GM12875 (cell line): ENCODE data around the gene RBM17.

ENCODE experiments used
- H3K4me3 ChIP-seq: one replicate; pipeline ENCODE4 v1.5.1; 2011; ENCODE audit warnings: low read depth, low read length, control low read depth
- TF ChIP-seq, protein P1 (sequence below): IDR thresholded peaks from 2 replicates; pipeline ENCODE4 v1.5.1; 2011; ENCODE audit warnings: low read depth, mild to moderate bottlenecking, control low read depth, inconsistent platforms, low read length, moderate library complexity, borderline replicate concordance; ENCODE audit not compliant: insufficient read depth

RBM17 gene

GRCh38 chr10:6115411-6115810 lies 26.6 kb downstream of the RBM17 start:
- H3K4me3 ChIP-seq, result no peak overlapping the region
- TF ChIP-seq, protein P1, sequence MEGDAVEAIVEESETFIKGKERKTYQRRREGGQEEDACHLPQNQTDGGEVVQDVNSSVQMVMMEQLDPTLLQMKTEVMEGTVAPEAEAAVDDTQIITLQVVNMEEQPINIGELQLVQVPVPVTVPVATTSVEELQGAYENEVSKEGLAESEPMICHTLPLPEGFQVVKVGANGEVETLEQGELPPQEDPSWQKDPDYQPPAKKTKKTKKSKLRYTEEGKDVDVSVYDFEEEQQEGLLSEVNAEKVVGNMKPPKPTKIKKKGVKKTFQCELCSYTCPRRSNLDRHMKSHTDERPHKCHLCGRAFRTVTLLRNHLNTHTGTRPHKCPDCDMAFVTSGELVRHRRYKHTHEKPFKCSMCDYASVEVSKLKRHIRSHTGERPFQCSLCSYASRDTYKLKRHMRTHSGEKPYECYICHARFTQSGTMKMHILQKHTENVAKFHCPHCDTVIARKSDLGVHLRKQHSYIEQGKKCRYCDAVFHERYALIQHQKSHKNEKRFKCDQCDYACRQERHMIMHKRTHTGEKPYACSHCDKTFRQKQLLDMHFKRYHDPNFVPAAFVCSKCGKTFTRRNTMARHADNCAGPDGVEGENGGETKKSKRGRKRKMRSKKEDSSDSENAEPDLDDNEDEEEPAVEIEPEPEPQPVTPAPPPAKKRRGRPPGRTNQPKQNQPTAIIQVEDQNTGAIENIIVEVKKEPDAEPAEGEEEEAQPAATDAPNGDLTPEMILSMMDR, result no peak

DNA sequence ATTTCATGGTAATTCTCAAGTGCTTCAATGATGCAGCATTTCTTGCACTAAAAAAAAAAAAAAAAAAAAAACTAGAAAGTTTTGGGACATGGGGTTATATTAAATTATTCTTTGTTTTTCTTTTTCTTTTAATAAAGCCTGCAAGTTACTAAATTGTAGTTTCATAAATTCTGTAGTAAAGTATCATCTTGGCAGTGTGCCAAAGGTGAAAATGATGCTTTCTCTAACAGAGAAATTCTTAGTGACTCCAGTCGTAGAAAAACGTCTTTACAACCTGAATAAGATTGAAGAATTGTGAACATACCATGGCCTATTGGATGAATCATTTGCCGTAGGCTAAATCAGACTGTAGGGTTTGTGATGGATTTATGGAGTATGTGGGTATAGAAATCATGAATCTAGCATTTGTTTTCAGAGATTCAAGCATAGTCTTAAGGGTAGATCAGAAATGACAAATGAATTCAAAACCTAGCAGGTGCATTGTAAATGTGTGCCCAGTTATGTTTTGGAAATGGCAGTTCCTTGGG lies 27.1 kb downstream of the RBM17 start:
- TF ChIP-seq, protein P1, result no peak
- no peak overlapping the region for H3K4me3 ChIP-seq

- no peak overlapping the region for H3K4me3 ChIP-seq
- TF ChIP-seq, protein P1, result no peak
These were observed 28.0 kb downstream of the RBM17 start for GRCh38 chr10:6116806-6117205.

DNA sequence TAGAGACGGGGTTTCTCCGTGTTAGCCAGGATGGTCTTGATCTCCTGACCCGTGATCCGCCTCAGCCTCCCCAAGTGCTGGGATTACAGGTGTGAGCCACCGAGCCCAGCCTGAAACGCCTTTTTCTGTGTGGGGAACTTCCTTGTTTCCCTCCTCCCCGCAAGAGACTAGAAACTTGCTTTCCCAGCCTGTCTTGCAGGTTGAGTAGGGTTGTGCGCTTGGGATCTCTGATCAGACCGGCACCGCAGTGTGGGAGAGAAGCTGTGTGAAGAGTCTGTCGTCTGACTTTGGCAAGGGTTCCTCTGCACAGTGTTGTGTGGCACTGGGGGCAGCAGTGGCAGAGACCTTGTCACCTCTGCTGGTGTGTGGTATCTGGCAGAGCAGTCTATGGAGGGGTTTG lies 28.9 kb downstream of the RBM17 start:
- TF ChIP-seq, protein P1, result no peak
- H3K4me3 ChIP-seq, result no peak overlapping the region

- H3K4me3 ChIP-seq, result no peak overlapping the region
- TF ChIP-seq, protein P1, result no peak
These were observed 30.6 kb downstream of the RBM17 start for GRCh38 chr10:6119423-6119822.

DNA sequence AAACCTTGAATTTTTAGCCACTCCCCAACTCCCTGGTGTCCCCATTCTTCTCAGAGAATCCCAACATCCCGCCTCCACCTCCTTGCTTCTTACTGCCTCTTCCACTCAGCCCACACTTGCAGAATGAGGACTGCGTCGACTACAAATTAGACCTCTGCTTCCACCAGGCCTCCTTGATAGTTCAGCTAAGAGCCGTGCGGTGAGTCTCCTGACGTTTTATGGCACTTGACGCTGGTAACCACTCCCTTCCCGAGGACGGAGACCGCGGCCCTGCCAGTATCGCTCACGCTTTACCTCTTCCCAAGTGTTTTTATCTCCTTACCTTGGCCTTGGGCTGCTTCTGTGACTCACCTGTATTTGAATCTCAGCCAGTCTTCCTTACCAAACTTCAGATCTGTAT lies 31.1 kb downstream of the RBM17 start:
- TF ChIP-seq, protein P1, result no peak
- H3K4me3 ChIP-seq, result no peak overlapping the region

GRCh38 chr10:6120691-6121090 lies 31.9 kb downstream of the RBM17 start:
- TF ChIP-seq, protein P1, result no peak
- no peak overlapping the region for H3K4me3 ChIP-seq
